ENCODE data around the gene LDB2.
"Not testable (repeated sequence)": the region's sequence is repeated elsewhere in the genome, so short reads cannot be mapped to it uniquely, and the experiment has no call there.

The LDB2 gene

DNA sequence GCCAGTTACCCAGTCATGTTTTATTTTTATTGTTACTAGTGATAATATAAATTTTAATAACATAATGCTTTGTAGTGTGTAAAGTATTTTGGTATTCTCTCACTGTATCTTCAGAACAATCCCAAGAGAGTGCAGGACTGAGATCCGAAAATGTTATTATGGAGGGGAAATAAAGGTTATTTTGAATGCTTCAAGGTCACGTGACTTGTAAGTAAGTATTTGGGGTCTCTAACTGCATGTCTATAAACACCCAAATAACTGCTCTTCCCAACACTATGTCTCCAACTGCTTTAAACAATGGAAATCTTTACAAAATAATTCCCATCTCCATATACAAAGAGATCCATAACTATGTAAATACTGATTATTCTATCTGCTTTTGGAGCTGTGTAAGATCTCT lies 302.2 kb downstream of the LDB2 start:
- DNase-seq (ENCODE audit: low read depth in 2 of 2), result no peak

DNA sequence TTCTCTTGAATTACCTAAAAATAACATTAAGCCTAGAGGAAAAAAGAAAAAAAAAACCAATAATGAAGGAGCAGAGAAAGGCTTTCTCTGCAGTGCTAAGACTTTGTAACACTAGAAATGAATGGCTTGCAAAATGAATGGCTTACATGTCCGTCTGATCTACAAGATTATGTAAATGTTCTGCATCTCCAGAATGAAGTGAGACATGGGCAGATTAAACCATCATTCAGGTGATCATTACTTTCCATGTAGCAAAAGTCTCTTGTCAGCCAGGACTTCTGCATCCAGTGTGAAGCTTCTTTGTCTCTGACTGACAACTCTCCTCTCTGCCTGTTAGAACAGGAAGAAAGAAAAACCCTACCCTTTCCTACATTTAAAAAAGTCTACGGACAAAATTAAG lies 304.3 kb downstream of the LDB2 start:
- DNase-seq (ENCODE audit: low read depth in 2 of 2), result no peak

GRCh38 chr4:16593386-16593785 lies 305.1 kb downstream of the LDB2 start:
- DNase-seq (ENCODE audit: low read depth in 2 of 2), result no peak

- no peak for DNase-seq (ENCODE audit: low read depth in 2 of 2)
Observed at GRCh38 chr4:16591272-16591826, 307.1 kb downstream of the LDB2 start.

- DNase-seq (ENCODE audit: low read depth in 2 of 2), result no peak
Observed at GRCh38 chr4:16590797-16591196, 307.6 kb downstream of the LDB2 start.

- no peak for DNase-seq (ENCODE audit: low read depth in 2 of 2)
Observed at GRCh38 chr4:16588651-16589050, 309.8 kb downstream of the LDB2 start.

DNA sequence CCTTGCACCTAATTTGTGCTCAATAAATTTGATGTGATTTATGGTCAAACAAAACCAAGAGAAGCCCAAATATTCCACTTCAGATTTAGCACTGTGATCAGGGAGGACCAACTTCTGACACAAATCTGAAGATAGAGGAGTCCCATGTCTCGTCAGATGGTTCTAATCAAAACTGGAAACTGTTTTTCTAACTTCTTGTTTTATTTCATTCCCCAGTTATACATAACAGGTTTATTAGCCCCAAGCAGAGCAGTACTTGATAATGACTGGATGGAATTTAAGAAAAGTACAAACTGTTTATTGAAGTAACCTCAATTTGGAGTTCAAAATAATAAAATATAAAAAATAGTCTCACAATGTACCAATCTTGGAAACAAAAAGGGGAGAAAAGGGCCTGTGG lies 310.3 kb downstream of the LDB2 start:
- DNase-seq (ENCODE audit: low read depth in 2 of 2), result no peak

DNA sequence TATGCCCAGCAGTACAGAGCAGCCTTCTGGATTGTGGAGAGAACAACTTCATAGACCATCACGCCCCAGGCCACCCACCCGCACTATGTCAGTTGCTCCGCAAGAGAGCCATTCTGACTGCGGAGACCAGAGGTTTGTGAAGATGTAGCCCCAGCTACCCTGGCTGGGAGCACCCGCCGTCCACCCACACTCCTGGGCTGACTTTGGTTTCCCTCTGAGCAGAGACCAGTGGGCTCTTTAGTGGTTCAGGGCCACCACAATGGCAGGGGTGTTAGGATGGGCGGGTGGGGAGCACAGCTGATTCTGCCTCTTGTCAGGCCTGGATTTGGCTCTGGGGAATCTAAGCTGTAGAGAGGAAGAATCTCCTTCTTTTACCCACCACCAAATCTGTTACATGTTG lies 313.4 kb downstream of the LDB2 start:
- no peak for DNase-seq (ENCODE audit: low read depth in 2 of 2)

GRCh38 chr4:16583764-16584163 lies 314.7 kb downstream of the LDB2 start:
- DNase-seq (ENCODE audit: low read depth in 2 of 2), result no peak

DNA sequence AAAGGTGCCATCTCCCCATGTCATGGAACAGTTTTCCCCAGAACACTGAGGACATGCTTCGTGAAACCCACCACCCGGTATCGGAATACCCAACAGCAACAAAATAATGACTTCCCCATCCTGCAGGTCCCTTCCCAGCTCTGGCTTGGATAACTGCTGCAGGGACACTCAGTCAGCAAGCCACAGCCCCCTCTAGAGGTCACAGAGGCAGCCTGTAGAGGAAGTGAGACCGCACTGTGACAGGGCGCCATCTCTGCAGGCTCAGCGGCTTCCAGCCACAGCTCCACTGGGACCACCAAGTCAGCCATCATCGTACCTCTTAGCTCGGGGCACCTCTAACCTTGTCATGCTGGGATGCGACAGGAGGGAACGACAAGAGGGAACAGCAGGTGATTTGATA lies 315.9 kb downstream of the LDB2 start:
- DNase-seq (ENCODE audit: low read depth in 2 of 2), result no peak

- DNase-seq (ENCODE audit: low read depth in 2 of 2), result no peak
Observed at GRCh38 chr4:16582036-16582435, 316.4 kb downstream of the LDB2 start.

- DNase-seq (ENCODE audit: low read depth in 2 of 2), result no peak
Observed at GRCh38 chr4:16581117-16581516, 317.3 kb downstream of the LDB2 start.

DNA sequence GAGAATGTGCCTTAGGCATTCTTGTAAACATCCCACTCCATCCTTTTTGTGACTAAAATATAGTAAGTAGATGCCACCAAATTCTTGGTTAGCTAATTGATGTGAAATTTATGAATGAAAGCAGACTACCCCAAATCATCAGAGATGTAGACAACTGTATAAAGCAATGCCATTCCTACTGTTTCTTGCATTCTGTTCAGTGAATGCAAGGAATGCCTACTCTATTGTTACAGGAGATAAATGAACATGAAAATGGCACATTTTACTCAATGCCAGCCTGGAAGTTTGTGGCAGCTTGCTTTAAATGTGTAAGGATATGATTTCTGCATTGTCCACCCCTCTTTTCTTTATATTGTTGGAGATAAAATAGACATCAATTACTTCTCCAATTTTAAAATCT lies 317.9 kb downstream of the LDB2 start:
- DNase-seq (ENCODE audit: low read depth in 2 of 2), result no peak

DNA sequence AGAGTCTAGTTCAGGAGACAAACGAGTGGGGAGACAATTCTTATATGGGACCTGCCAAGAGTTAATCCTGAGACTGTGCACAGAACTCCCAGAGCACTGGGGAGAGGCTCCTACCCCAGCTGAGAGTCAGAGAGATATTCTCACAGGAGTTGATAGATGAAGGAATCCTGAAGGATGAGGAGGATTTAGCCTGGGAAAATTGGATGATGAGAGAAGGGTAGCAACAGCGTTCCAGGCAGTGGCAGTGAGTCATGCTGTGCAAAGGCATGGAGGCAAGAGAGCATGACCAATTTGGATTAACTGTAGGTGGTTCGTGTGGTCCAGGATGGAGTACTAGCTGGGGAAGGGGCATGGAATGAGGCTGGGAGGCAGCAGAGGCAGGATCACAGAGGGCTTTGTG lies 318.6 kb downstream of the LDB2 start:
- DNase-seq (ENCODE audit: low read depth in 2 of 2), result no peak

DNA sequence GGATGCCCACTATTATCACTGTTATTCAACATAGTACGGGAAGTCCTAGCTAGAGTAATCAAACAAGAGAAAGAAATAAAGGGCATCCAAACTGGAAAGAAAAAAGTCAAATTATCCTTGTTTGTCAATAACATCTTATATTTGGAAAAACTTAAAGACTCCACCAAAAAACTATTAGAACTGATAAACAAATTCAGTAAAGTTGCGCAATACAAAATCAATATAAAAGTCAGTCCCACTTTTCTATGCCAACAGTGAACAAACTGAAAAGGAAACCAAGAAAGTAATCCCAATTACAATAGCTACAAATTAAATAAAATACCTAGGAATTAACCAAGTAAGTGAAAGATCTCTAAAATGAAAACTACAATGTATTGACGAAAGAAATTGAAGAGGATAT lies 321.3 kb downstream of the LDB2 start:
- DNase-seq (ENCODE audit: low read depth in 2 of 2), result no peak

DNA sequence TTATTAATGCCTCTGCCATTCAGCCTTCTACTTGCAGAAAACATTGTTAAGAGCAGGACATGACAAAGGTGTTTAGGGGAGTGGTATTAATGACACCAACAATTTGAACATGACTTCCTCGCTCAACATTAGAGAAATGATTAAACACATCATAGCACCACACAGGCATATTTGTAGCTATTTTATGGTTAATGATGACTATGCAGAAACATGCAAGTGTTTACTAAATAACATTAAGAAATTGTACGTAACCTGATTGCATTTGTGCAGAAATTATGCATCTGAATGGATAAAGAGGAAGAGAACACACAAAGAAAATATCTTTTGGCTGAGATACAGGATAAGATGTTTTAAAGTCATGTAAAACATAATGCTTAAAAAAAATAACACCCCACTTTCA lies 323.5 kb downstream of the LDB2 start:
- DNase-seq (ENCODE audit: low read depth in 2 of 2), result no peak

- no peak for DNase-seq (ENCODE audit: low read depth in 2 of 2)
Observed at GRCh38 chr4:16573739-16574138, 324.7 kb downstream of the LDB2 start.

DNA sequence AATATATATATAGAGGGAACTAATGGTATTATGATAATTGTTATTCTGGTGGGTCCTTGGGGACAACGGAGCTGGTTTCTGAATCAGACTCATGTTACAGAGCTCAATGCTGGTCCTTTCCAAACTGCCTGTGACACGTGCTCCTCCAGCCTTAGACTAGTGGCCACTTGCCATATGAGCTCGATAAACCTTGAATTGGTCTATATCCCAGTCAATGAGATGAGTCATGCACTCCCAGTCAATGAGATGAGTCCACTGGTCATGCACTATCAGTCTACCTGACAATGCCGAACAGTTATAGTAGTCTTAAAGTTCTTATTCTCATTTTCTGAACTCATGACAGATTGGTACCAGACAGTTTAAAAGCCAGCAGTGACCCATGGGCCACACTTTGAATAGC lies 325.2 kb downstream of the LDB2 start:
- DNase-seq (ENCODE audit: low read depth in 2 of 2), result no peak

DNA sequence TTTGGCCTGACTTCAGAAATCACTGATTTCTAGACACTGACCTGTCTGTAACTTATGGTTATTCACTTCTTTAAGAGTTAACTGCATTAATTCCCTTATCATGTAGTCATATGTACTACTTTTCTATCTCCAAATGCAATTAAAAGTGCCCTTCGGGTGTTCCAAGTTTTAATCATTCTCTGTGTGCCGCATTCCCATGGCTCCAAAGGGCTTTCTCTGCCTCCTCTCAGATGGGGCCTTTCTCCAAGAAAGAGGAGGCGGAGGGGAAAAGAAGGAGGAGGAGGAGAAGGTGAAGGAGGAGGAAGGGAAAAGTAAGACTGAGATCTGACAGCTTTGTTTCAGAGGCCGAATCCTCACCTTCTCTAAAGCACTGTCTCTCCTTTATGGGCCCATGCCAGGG lies 325.8 kb downstream of the LDB2 start:
- no peak for DNase-seq (ENCODE audit: low read depth in 2 of 2)

DNA sequence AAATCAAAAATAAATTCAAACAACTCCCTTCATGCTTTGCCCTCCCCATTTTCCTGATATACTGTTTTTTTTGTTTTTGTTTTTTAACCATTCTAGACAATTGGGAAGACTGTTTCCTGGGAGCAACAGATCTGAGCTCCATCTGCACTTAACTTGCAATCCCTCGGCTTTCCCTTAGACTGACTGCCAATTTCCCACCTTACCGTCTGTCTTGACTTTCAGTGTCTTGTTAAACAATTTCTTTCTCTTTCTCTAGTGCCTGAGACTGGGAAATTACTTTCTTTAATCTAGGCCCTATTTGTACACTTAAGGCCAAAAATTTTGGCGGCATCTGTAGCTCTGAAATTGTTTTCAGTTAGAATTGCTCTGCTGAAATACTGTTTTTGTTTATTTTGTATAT lies 326.3 kb downstream of the LDB2 start:
- DNase-seq (ENCODE audit: low read depth in 2 of 2), result no peak

DNA sequence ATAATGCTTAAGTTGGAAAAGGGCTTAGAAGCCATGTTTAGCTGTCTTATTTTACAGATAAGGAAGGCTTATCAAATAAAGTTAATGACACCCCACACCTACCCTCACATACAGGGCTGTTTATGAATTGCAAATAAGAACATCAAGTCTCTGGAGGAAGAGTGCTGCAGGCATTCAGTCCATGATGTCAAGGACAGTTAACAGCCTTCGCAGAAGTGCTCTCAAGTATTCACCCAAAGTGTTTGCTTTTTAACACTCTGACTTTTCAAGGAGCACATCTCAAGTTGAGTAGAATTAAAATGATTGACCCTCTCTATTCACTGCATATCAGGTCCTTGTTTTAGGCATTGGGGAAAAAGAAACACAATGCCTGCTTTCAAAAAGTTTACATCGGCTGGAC lies 328.7 kb downstream of the LDB2 start:
- no peak for DNase-seq (ENCODE audit: low read depth in 2 of 2)

DNA sequence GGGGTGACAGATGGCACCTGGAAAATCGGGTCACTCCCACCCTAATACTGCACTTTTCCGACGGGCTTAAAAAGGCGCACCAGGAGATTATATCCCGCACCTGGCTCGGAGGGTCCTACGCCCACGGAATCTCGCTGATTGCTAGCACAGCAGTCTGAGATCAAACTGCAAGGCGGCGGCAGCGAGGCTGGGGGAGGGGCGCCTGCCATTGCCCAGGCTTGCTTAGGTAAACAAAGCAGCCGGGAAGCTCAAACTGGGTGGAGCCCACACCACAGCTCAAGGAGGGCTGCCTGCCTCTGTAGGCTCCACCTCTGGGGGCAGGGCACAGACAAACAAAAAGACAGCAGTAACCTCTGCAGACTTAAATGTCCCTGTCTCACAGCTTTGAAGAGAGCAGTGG lies 341.1 kb downstream of the LDB2 start:
- DNase-seq (ENCODE audit: low read depth in 2 of 2), result not testable (repeated sequence)

GRCh38 chr4:16555156-16555555 lies 343.3 kb downstream of the LDB2 start:
- no peak for DNase-seq (ENCODE audit: low read depth in 2 of 2)

GRCh38 chr4:16550531-16550930 lies 347.9 kb downstream of the LDB2 start:
- no peak for DNase-seq (ENCODE audit: low read depth in 2 of 2)

DNA sequence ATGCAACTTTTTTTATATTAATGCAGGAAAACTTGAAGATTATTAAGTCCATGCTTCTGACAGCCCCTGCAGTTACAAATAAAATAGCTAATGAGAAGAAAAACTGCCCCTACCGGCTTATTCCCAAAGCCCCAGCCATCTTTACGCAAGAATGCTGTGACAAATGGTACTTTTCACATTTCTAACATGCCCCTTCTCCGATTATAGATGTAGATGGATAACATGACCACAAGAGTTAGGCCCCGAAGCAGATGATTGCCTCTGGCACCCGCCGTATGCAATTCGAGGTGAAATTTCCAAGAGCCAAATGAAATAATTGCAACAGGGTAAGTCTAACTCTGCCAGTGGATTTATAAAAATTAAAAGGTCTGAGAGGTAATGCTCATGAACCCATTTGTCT lies 352.8 kb downstream of the LDB2 start:
- no peak for DNase-seq (ENCODE audit: low read depth in 2 of 2)
